Stimulated activated CD4-positive, alpha-beta T cell treated with anti-CD3 and anti-CD28 coated beads, Interleukin-1b, Interleukin-23, amount 100 ng/mL, for 24 hours (primary cell): ENCODE measurements around the gene MYDGF.

ENCODE experiments used
- DNase-seq, 4 experiments: peaks; one replicate each; pipeline ENCODE4 v3.0.0-alpha.2; 2020; ENCODE audit warnings: low read depth in 4 of 4, low spot score in 1 of 4

MYDGF gene

GRCh38 chr19:4676955-4677731, 7.0 kb upstream of the MYDGF start:
- DNase-seq, result no peak

- DNase-seq, result no peak
Measured at GRCh38 chr19:4675346-4675745, 5.2 kb upstream of the MYDGF start.

GRCh38 chr19:4673726-4674125, 3.6 kb upstream of the MYDGF start:
- no peak for DNase-seq

- DNase-seq, result no peak
Measured at GRCh38 chr19:4673216-4673615, 3.1 kb upstream of the MYDGF start.

GRCh38 chr19:4671185-4671851, 1.2 kb upstream of the MYDGF start:
- no peak for DNase-seq

GRCh38 chr19:4664642-4665041, 5.5 kb downstream of the MYDGF start:
- no peak for DNase-seq

- DNase-seq, result no peak
Measured at GRCh38 chr19:4662812-4663211, 7.3 kb downstream of the MYDGF start.

GRCh38 chr19:4662020-4662695, 8.0 kb downstream of the MYDGF start:
- DNase-seq, result no peak

GRCh38 chr19:4660993-4661392, 9.1 kb downstream of the MYDGF start:
- DNase-seq, result no peak

GRCh38 chr19:4660181-4660791, 9.9 kb downstream of the MYDGF start:
- DNase-seq, result no peak

- DNase-seq, result no peak
Measured at GRCh38 chr19:4657835-4658234, 12.3 kb downstream of the MYDGF start.

GRCh38 chr19:4657262-4657661, 12.9 kb downstream of the MYDGF start:
- no peak for DNase-seq

- DNase-seq, result no peak
Measured at GRCh38 chr19:4656102-4656501, 14.0 kb downstream of the MYDGF start.

- no peak for DNase-seq
Measured at GRCh38 chr19:4654437-4655361, 15.4 kb downstream of the MYDGF start.

GRCh38 chr19:4653793-4654436, 16.2 kb downstream of the MYDGF start:
- no peak for DNase-seq

GRCh38 chr19:4652075-4652474, 18.1 kb downstream of the MYDGF start:
- DNase-seq, result no peak

GRCh38 chr19:4650159-4650558, 20.0 kb downstream of the MYDGF start:
- no peak for DNase-seq

- no peak for DNase-seq
Measured at GRCh38 chr19:4649392-4650047, 20.6 kb downstream of the MYDGF start.
